Suppressor macrophage treated with lipopolysaccharide for 1 hour (primary cell): ENCODE measurements around the gene ZNHIT3.

ENCODE experiments used
- DNase-seq, 3 donors: peaks; one replicate each; pipeline ENCODE4 v3.0.0-alpha.2; 2020 to 2022

ZNHIT3 gene

GRCh38 chr17:36514856-36515255 lies 28.4 kb downstream of the ZNHIT3 start:
- no peak for DNase-seq

GRCh38 chr17:36515837-36516236 lies 29.4 kb downstream of the ZNHIT3 start:
- no peak for DNase-seq

- no peak for DNase-seq
Observed at GRCh38 chr17:36523113-36523512, 36.6 kb downstream of the ZNHIT3 start.

GRCh38 chr17:36524428-36524876 lies 38.0 kb downstream of the ZNHIT3 start:
- no peak for DNase-seq

- no peak for DNase-seq
Observed at GRCh38 chr17:36525113-36525512, 38.6 kb downstream of the ZNHIT3 start.

- no peak for DNase-seq
Observed at GRCh38 chr17:36525888-36526287, 39.4 kb downstream of the ZNHIT3 start.

- DNase-seq: no peak
Observed at GRCh38 chr17:36527621-36528250, 41.3 kb downstream of the ZNHIT3 start.

GRCh38 chr17:36529121-36529520 lies 42.6 kb downstream of the ZNHIT3 start:
- peak; percentile 35 to 52 (median 50) for DNase-seq

GRCh38 chr17:36532435-36532975 lies 46.0 kb downstream of the ZNHIT3 start:
- DNase-seq: no peak

GRCh38 chr17:36533935-36534839 lies 47.7 kb downstream of the ZNHIT3 start:
- peak; percentile 43 to 74 (median 46) for DNase-seq

GRCh38 chr17:36534840-36535668 lies 48.6 kb downstream of the ZNHIT3 start, which contains the start of the genes MYO19 and PIGW:
MYO19 (minus strand) TSS chr17:36534868; CDS start chr17:36532538, 2,330 bp downstream.
PIGW (plus strand) TSS chr17:36534987; CDS start chr17:36537102, 2,115 bp downstream.
- peak; percentile 94 to 97 (median 96) for DNase-seq

GRCh38 chr17:36535669-36536081 lies 49.2 kb downstream of the ZNHIT3 start:
- DNase-seq: no peak

GRCh38 chr17:36540696-36541095 lies 54.2 kb downstream of the ZNHIT3 start:
- DNase-seq: no peak

GRCh38 chr17:36542755-36543154 lies 56.3 kb downstream of the ZNHIT3 start:
- DNase-seq: no peak

- DNase-seq: peak; percentile 64 to 67 (median 64)
Observed at GRCh38 chr17:36544044-36544306, 57.5 kb downstream of the ZNHIT3 start.

GRCh38 chr17:36544307-36545076 lies 58.0 kb downstream of the ZNHIT3 start, which contains the start of gene GGNBP2:
GGNBP2 (plus strand) TSS chr17:36544919; CDS start chr17:36545725, 806 bp downstream.
- DNase-seq: peak; percentile 95 to 100 (median 99)

- no peak for DNase-seq
Observed at GRCh38 chr17:36545077-36545464, 58.6 kb downstream of the ZNHIT3 start.
